ENCODE results near the gene CCL20. TPM values are rescaled to one million over a fixed set of nuclear protein-coding genes. Genes with fewer than 3 reads are reported as not detected.

The CCL20 gene
- total RNA-seq, 4 donors from 2014 or later = 0.40 to 1.5 TPM; not detected in 2

- ATAC-seq (no peak), DNase-seq (no peak)
- TF ChIP-seq CTCF (IDR thresholded peaks at IDR 0.05 in 4 of 5, conservative IDR thresholded peaks at IDR 0.05 in 1 of 5) (no peak), POLR2A (IDR thresholded peaks at IDR 0.05) (no peak)
- H3K27me3 ChIP-seq = no peaks in the 10 kb centered on the region
- in situ Hi-C loops (cut with MboI; ENCODE audit: low sequenced_read_pairs in 4 of 4) (no loop called here), intact Hi-C loops (cut with DNase I; ENCODE audit: low total_unique reads) (no loop called here)
- no peaks in the 10 kb centered on the region for H3K4me1 ChIP-seq
- no peak overlapping the region for H3K27ac ChIP-seq
- no peaks in the 10 kb centered on the region for H3K9me3 ChIP-seq
- no peaks in the 10 kb centered on the region for H3K36me3 ChIP-seq
- no peak overlapping the region for H3K4me3 ChIP-seq
Measured at GRCh38 chr2:227785293-227785692, 28.3 kb upstream of the CCL20 start.

- Histone ChIP-seq H3K27ac (no peak overlapping the region), H3K9me3 (no peaks in the 10 kb centered on the region), H3K4me3 (no peak overlapping the region), H3K4me1 (no peaks in the 10 kb centered on the region), H3K36me3 (no peaks in the 10 kb centered on the region), H3K27me3 (no peaks in the 10 kb centered on the region)
- intact Hi-C loops (cut with DNase I; ENCODE audit: low total_unique reads) (no loop called here), in situ Hi-C loops (cut with MboI; ENCODE audit: low sequenced_read_pairs in 4 of 4) (no loop called here)
- TF ChIP-seq POLR2A (IDR thresholded peaks at IDR 0.05) = no peak
- no peak for TF ChIP-seq CTCF (IDR thresholded peaks at IDR 0.05 in 4 of 5, conservative IDR thresholded peaks at IDR 0.05 in 1 of 5)
- ATAC-seq (no peak), DNase-seq (no peak)
Measured at GRCh38 chr2:227788561-227789018, 25.1 kb upstream of the CCL20 start.

- ATAC-seq (no peak), DNase-seq (no peak)
- Histone ChIP-seq H3K36me3 (no peaks in the 10 kb centered on the region), H3K4me3 (no peak overlapping the region), H3K9me3 (no peaks in the 10 kb centered on the region), H3K27ac (no peak overlapping the region), H3K27me3 (no peaks in the 10 kb centered on the region), H3K4me1 (no peaks in the 10 kb centered on the region)
- intact Hi-C loops (cut with DNase I; ENCODE audit: low total_unique reads) = no loop called here
- in situ Hi-C loops (cut with MboI; ENCODE audit: low sequenced_read_pairs in 4 of 4) = no loop called here
- TF ChIP-seq POLR2A (IDR thresholded peaks at IDR 0.05) (no peak), CTCF (IDR thresholded peaks at IDR 0.05 in 4 of 5, conservative IDR thresholded peaks at IDR 0.05 in 1 of 5) (no peak)
Measured at GRCh38 chr2:227789803-227790202, 23.8 kb upstream of the CCL20 start.

GRCh38 chr2:227793148-227793712, 20.4 kb upstream of the CCL20 start:
- ATAC-seq (no peak), DNase-seq (no peak)
- no peaks in the 10 kb centered on the region for H3K4me1 ChIP-seq
- H3K36me3 ChIP-seq = no peaks in the 10 kb centered on the region
- H3K27me3 ChIP-seq = no peaks in the 10 kb centered on the region
- intact Hi-C loops (cut with DNase I; ENCODE audit: low total_unique reads) (no loop called here), in situ Hi-C loops (cut with MboI; ENCODE audit: low sequenced_read_pairs in 4 of 4) (no loop called here)
- TF ChIP-seq CTCF (IDR thresholded peaks at IDR 0.05 in 4 of 5, conservative IDR thresholded peaks at IDR 0.05 in 1 of 5) (no peak), POLR2A (IDR thresholded peaks at IDR 0.05) (no peak)
- no peak overlapping the region for H3K4me3 ChIP-seq
- no peaks in the 10 kb centered on the region for H3K9me3 ChIP-seq
- no peak overlapping the region for H3K27ac ChIP-seq
